T-helper 22 cell (primary cell): ENCODE measurements around the gene NUP62.
A peak's percentile ranks its signal among the peaks of the same experiment; 100 is the strongest.
"Not testable (repeated sequence)": the region's sequence is repeated elsewhere in the genome, so short reads cannot be mapped to it uniquely, and the experiment has no call there.

Experiments used
- DNase-seq: peaks from one replicate; pipeline ENCODE4 v3.0.0-alpha.2; 2020; ENCODE audit warnings: low read depth

NUP62 gene

DNA sequence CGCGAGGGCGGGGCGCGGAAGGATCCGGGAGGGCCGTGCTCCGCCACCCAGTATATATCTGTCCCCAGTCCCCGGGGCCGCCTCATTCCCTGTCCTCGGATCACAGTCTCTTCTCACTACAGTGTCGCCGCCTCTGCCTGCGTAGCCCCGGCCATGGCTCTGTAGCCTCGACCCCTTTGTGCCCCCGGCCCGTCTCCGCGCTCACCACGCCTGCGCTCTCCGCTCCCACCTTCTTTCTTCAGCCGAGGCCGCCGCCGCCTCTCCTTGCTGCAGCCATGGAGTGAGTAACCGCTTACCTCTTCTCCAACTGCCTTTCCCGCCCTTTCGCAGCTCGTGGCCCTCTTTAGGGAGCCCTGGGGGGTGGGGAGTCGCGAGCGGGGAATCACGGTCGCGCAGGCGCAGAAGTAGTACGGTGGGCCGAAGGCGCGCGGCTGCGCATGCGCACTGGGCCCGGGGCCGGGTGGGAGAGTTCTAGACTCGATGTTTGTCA lies at the start of gene NUP62, which contains the start of gene ATF5:
Gene NUP62, minus strand, starts transcription at position 384 of the 490 bp plus-strand sequence. CDS start 19,697 bp downstream, outside the sequence.
Gene ATF5, plus strand, starts transcription at position 85 of the 490 bp plus-strand sequence. CDS start 1,646 bp downstream, outside the sequence.
- DNase-seq: peak; percentile 80

GRCh38 chr19:49978324-49978723 lies 49.0 kb upstream of the NUP62 start:
- no peak for DNase-seq

GRCh38 chr19:49977881-49978280 lies 48.6 kb upstream of the NUP62 start:
- DNase-seq: no peak

- no peak for DNase-seq
These were observed 47.8 kb upstream of the NUP62 start for GRCh38 chr19:49977076-49977475.

GRCh38 chr19:49976496-49976895 lies 47.2 kb upstream of the NUP62 start:
- no peak for DNase-seq

DNA sequence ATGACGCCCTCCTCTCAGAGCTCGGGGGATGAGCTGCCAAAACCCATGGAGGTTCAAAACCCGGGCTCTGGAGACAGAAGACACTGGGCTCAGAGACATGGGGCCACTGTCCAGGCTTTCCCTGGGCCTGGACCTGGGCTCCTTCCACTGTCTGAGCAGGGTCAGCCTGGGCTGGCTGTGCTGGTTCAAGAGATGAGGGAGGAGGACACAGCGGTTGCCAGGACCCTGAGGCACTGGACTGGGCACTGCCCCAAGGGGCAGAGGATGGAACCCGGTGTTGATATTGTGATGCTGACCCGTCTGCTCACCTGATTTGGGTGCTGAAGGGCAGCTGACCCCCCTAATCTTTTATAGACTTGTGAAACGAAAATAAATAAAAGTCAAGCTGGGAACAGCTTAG lies 45.7 kb upstream of the NUP62 start:
- no peak for DNase-seq

- no peak for DNase-seq
These were observed 44.7 kb upstream of the NUP62 start for GRCh38 chr19:49973987-49974386.

GRCh38 chr19:49972841-49973240 lies 43.5 kb upstream of the NUP62 start:
- DNase-seq: no peak

DNA sequence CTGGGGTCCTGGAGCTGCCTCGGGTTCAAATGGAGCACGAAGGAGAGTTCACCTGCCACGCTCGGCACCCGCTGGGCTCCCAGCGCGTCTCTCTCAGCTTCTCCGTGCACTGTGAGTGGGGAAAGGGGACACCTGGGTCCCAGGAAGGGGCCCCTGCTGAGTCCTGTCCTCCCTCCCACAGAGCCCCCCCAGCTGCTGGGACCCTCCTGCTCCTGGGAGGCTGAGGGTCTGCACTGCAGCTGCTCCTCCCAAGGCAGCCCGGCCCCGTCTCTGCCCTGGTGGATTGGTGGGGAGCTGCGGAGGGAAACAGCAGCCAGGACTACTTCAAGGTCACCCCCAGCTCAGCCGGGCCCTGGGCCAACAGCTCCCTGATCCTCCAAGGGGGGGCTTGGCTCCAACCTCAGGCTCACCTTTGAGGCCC lies 42.7 kb upstream of the NUP62 start:
- DNase-seq: no peak

DNA sequence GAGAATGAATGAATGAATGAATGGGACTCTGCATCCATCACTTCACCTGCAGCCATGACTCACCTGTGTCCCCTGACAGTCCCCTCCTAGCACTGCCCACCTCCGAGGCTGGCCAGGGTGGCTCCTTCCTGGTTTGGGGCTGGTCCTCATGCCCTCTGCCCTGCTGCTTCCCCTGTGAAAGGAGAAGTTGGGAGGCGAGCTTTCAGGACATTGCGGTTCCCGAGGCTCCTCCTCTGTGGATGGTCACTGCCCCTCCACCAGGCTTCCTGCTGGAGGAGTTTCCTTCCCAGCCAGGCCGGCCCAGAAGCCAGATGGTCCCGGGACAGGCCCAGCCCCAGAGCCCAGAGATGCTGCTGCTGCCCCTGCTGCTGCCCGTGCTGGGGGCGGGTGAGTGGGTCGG lies 40.1 kb upstream of the NUP62 start:
- not testable (repeated sequence) for DNase-seq

DNA sequence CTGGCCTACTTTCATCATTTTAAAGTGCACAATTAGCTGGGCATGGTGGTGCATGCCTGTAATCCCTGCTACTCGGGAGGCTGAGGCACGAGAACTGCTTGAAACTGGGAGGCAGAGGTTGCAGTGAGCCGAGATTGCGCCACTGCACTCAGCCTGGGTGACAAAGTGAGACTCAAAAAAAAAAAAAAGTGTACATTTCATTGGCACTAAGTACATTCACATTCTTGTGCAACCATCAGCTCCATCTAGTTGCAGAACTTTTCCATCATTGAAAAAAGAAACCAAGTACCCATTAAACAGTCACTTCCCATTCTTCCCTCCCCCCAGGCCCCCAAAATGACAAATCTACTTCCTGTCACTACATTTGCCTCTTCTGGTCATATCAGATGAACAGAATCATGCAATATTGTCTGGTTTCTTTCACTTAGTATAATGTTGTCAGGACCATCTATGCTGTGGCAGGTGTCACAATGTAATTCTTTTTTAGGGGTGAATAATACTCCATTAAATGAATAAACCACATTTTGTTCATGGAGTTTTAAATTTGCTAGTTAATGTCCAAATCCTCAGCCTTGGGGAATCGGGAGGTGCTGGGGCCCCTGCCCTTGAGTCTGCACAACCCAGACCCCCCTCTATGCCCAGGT lies 39.1 kb upstream of the NUP62 start:
- no peak for DNase-seq

DNA sequence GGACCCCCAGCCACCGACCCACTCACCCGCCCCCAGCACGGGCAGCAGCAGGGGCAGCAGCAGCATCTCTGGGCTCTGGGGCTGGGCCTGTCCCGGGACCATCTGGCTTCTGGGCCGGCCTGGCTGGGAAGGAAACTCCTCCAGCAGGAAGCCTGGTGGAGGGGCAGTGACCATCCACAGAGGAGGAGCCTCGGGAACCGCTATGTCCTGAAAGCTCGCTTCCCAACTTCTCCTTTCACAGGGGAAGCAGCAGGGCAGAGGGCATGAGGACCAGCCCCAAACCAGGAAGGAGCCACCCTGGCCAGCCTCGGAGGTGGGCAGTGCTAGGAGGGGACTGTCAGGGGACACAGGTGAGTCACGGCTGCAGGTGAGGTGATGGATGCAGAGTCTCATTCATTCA lies 31.7 kb upstream of the NUP62 start, which contains the start of gene SIGLEC11:
Gene SIGLEC11, minus strand, starts transcription at position 193 of the 400 bp plus-strand sequence. Its CDS starts 91 bp downstream, at position 102.
- DNase-seq: not testable (repeated sequence)

GRCh38 chr19:49959892-49960291 lies 30.6 kb upstream of the NUP62 start:
- not testable (repeated sequence) for DNase-seq

DNA sequence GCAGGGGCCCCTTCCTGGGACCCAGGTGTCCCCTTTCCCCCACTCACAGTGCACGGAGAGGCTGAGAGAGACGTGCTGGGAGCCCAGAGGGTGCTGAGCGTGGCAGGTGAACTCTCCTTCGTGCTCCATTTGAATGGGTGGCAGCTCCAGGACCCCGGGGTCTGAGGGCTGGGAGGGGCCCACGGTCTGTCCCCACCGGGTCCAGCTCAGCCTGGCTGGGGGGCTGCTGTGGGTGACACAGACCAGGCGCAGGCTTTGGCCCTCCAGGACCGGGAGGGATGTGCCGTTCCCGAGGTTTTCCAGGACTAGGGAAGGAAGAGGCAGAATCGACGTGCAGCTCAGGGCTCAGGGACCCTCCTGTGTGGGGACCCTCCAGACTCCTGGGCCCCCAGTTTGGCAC lies 29.3 kb upstream of the NUP62 start:
- not testable (repeated sequence) for DNase-seq

GRCh38 chr19:49958144-49958543 lies 28.8 kb upstream of the NUP62 start:
- DNase-seq: not testable (repeated sequence)

GRCh38 chr19:49957262-49957915 lies 28.1 kb upstream of the NUP62 start:
- no peak for DNase-seq

- no peak for DNase-seq
These were observed 26.8 kb upstream of the NUP62 start for GRCh38 chr19:49956115-49956495.

- DNase-seq: no peak
These were observed 25.6 kb upstream of the NUP62 start for GRCh38 chr19:49954933-49955332.

- no peak for DNase-seq
These were observed 25.0 kb upstream of the NUP62 start for GRCh38 chr19:49954092-49954829.

DNA sequence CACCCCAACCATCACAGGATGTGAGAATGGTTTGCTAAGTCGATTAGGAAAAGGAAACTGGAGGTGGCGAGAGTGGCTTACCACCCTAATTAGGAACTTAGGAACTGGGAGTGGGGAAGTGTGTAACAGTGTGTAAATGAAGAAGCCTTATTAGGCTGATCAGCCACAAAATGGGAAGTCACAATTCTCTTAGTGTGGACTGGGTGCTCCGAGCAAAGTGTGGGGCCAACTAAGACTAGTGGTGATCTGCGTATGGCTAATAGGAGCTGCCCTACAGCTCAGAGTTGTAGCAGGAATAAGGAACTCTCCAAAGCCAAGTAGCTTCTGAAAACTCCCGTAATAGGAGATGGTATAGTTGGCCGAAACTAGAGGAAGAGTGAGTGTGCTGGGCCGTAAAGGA lies 24.1 kb upstream of the NUP62 start:
- no peak for DNase-seq

- no peak for DNase-seq
These were observed 23.6 kb upstream of the NUP62 start for GRCh38 chr19:49952906-49953305.

DNA sequence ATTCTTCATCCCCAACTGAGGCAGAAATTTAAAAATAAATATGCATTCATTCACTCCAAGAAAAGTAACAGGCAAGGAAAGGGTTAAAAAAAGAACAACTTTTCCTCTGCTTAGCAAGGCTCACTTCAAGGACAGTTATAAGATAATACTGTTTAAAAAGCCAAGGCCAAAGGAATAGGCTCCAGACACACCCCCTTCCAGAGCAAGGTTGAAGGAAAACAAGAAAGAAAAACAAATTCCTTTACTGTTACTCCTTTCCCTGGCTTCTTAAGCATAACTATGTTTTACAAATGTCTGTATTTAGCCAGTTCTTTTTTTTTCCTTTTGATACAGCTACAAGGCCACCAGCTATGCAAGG lies 23.2 kb upstream of the NUP62 start:
- no peak for DNase-seq
